Progenitor cell of endocrine pancreas (in vitro differentiated cells): ENCODE results near the gene MKNK2. TPM values are rescaled to one million over a fixed set of nuclear protein-coding genes. Genes with fewer than 3 reads are reported as not detected.

ENCODE experiments used
- DNase-seq: peaks from one replicate; pipeline ENCODE4 v3.0.0; 2021; ENCODE audit warnings: low spot score; ENCODE audit not compliant: unreplicated experiment
- H3K27ac Mint-ChIP-seq: 2 replicates; pipeline ENCODE4 v1.8.0; 2021; ENCODE audit warnings: mild to moderate bottlenecking, moderate library complexity, mixed read lengths
- H3K27me3 Mint-ChIP-seq: 2 replicates; pipeline ENCODE4 v1.8.0; 2021; ENCODE audit warnings: mixed read lengths
- H3K36me3 Mint-ChIP-seq: 2 replicates; pipeline ENCODE4 v1.8.0; 2022; ENCODE audit warnings: mixed read lengths; ENCODE audit not compliant: insufficient read depth
- H3K4me1 Mint-ChIP-seq: 2 replicates; pipeline ENCODE4 v1.8.0; 2021; ENCODE audit warnings: low read depth, mixed read lengths
- H3K4me3 Mint-ChIP-seq: 2 replicates; pipeline ENCODE4 v1.8.0; 2021; ENCODE audit warnings: low read depth, mild to moderate bottlenecking, moderate library complexity, mixed read lengths
- H3K9me3 Mint-ChIP-seq: 2 replicates; pipeline ENCODE4 v1.8.0; 2021; ENCODE audit warnings: low read depth, mixed read lengths
- total RNA-seq: library from RNA; stranded (reverse); gene quantifications from 2 replicates; pipeline ENCODE4 v1.2.1, GENCODE V29; 2021
- TF ChIP-seq, protein P1 (sequence below): fragments of 200-600 bp; sonication (generic); IDR thresholded peaks from one replicate; pipeline ENCODE4 v1.5.0; 2021; ENCODE audit warnings: antibody characterized with exemption, mild to moderate bottlenecking; ENCODE audit not compliant: unreplicated experiment

MKNK2 gene
- total RNA-seq, 1 donor from 2014 or later: 163 TPM

DNA sequence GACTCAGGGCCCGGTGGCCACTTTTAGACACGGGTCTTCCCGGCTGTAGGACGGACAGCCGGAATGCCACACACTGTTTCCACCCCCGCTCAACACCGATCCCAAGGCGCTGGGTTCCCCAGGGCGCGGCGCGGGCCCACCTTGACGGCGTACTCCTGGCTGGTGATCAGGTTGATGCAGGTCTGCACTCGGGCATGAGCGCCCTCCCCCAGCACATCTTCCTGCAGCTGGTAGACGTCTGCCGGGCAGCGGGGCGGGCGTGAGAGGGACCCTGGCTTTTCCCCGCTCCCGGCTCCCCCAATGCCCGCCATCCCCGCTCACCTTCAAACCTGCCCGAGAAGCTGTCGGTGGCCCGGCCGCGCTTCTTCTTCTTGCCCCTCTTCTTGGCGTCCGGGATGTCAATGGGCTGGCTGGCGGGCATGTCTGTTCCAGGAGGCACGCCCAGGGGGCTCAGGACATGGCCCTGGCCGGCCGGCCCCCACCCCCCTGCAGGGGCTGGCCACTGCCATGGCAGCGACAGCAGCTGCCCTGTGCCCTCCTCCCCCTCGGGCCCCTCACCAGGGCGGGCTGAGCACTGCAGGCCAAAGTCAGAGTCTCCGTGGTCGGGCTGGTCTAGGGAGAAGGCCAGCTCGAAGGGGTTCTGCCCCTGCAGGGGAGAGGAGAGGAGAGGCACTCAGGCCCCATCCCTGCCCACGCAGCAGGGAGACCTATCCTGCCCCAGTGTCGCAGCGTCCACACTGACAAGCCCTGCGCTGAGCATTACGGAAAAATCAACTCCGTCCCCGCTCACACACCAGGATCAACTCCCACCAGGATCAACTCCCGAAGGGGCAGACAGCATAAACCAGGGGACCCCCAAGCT, 4.8 kb downstream of the MKNK2 start:
- H3K27ac Mint-ChIP-seq: no peak overlapping the region
- peaks cover 6% of the 10 kb centered on the region for H3K36me3 Mint-ChIP-seq
- TF ChIP-seq, protein P1, sequence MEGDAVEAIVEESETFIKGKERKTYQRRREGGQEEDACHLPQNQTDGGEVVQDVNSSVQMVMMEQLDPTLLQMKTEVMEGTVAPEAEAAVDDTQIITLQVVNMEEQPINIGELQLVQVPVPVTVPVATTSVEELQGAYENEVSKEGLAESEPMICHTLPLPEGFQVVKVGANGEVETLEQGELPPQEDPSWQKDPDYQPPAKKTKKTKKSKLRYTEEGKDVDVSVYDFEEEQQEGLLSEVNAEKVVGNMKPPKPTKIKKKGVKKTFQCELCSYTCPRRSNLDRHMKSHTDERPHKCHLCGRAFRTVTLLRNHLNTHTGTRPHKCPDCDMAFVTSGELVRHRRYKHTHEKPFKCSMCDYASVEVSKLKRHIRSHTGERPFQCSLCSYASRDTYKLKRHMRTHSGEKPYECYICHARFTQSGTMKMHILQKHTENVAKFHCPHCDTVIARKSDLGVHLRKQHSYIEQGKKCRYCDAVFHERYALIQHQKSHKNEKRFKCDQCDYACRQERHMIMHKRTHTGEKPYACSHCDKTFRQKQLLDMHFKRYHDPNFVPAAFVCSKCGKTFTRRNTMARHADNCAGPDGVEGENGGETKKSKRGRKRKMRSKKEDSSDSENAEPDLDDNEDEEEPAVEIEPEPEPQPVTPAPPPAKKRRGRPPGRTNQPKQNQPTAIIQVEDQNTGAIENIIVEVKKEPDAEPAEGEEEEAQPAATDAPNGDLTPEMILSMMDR: no peak
- no peak for DNase-seq
- no peaks in the 10 kb centered on the region for H3K9me3 Mint-ChIP-seq
- H3K27me3 Mint-ChIP-seq: no peaks in the 10 kb centered on the region
- peaks cover 7% of the 10 kb centered on the region for H3K4me1 Mint-ChIP-seq
- no peak overlapping the region for H3K4me3 Mint-ChIP-seq

DNA sequence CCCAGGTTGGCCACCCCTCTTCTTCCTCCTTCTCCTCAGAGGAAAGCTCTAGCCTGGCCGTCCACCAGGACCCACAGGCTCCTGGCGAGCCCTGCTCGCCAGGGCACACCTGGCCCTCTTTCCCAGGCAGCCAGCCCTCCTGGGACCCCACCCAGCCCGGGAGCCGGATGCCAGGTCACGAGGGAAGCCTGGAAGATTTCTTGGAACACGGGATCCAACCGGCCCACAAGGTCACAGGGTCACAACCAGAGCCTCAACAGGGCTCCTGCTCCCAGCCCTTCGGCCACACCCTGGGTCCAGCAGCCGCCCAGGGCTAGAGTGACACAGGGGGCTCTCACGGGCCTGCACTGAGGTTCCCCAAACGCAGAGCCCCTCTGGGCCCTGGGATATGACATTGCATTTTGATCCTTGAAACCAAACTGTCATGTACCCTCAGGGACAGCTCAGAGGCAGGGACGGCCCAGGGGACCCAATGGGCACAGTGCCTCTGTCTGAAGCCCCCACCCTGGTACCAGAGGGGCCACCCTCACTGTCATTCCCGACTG, 5.5 kb downstream of the MKNK2 start:
- no peak overlapping the region for H3K27ac Mint-ChIP-seq
- H3K4me1 Mint-ChIP-seq: peaks cover 7% of the 10 kb centered on the region
- H3K27me3 Mint-ChIP-seq: no peaks in the 10 kb centered on the region
- no peak for DNase-seq
- no peaks in the 10 kb centered on the region for H3K9me3 Mint-ChIP-seq
- peaks cover 7% of the 10 kb centered on the region for H3K36me3 Mint-ChIP-seq
- TF ChIP-seq, protein P1: no peak
- no peak overlapping the region for H3K4me3 Mint-ChIP-seq

DNA sequence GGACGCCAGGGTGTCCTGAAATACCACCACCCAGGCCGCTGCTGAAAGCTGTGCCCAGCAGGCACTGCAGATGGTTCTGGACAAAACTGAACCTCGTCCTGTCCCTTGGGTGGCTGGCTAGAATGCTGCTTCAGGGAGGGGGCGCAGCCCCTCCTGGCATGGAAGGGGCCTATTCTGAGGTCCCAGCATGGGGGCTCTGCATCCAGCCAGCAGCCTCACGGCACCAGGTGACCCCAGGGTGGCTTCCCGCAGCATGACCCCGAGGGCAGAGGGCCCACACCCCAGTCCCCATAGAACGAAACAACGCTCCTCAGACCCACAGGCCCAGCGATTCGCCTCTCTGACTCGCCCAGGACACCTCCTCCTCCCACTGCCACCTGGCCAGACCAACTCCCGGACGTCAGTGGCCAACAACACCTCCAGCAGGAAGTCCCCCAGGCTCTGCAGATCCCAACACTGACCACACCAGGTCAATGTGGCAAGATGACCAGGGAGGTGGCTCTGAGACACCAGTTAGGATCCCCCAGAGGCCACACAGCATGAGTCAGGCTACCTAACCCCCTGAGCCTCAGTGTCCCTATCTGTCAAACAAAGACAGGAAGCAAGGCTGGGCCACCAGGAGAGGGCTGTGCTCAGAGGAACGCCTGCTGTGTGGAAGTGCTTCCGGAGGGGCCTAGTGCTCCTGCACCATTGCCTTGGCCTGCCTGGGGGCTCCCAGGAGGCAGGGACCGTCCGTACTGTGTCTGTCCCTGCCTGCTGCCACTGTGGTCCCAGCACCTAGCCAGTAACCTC, 6.1 kb downstream of the MKNK2 start:
- H3K4me3 Mint-ChIP-seq: no peak overlapping the region
- TF ChIP-seq, protein P1: no peak
- peaks cover 7% of the 10 kb centered on the region for H3K4me1 Mint-ChIP-seq
- DNase-seq: no peak
- no peaks in the 10 kb centered on the region for H3K27me3 Mint-ChIP-seq
- H3K36me3 Mint-ChIP-seq: peaks cover 7% of the 10 kb centered on the region
- no peaks in the 10 kb centered on the region for H3K9me3 Mint-ChIP-seq
- no peak overlapping the region for H3K27ac Mint-ChIP-seq

DNA sequence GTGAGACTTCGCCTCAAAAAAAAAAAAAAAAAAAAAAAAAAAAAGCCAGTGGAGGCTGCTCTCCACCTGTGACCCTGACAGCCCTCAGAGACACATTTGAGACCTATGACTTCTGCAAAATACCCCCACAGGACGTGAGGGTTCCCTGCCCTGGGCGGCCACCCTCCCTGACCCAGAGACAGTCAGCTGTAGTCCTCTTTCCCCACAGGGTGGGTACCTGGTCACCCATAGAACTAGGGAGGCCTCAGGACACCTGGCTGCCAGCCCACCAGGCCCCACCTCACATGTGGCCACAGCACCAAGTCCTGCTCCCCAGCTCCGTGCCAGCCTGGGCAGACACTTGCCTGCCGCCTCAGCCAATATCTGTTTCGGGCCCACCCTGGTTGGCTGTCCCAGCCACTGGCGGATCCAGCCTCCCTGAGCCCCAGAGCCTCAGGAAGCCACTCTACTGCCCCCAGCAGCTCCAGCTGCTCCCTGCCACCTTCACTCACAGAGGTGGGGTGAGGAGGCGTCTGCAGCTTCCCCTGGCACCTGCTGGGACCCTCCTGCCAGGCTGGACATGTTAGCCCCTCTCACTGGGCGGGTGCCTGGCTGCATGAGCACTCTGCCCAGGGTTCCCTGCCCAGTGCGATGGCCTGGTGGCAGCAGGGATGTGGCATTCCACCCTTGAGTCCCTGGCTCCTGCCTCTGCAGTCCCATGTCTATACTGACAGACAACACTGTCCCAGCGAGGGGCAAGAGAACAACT, 6.9 kb downstream of the MKNK2 start:
- Mint-ChIP-seq H3K36me3 (peaks cover 9% of the 10 kb centered on the region), H3K4me3 (no peak overlapping the region), H3K4me1 (peaks cover 4% of the 10 kb centered on the region), H3K9me3 (no peaks in the 10 kb centered on the region), H3K27ac (no peak overlapping the region), H3K27me3 (no peaks in the 10 kb centered on the region)
- DNase-seq: no peak
- TF ChIP-seq, protein P1: no peak

DNA sequence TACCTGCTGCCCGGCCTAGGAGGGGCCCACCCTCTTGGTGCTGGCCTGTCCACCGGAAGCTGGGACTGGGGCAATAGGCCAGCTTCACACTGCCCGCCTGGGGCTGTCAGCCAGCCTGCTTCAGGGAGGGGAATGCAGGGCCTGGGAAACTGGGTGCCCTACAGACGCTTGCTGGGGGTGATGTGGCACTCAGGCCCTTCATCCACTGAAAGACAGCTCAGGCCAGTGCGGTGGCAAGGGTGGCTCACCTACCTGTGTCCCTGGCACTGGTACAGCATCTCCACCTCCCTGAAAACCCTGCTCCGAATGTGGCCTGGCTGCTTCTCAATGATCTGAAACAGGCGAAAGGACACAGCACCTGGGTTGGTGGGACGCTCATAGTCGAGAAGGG, 7.8 kb downstream of the MKNK2 start:
- Mint-ChIP-seq H3K27me3 (no peaks in the 10 kb centered on the region), H3K4me3 (no peak overlapping the region), H3K36me3 (peaks cover 9% of the 10 kb centered on the region), H3K4me1 (peaks cover 2% of the 10 kb centered on the region), H3K27ac (peak overlapping the region; percentile 89), H3K9me3 (no peaks in the 10 kb centered on the region)
- DNase-seq: no peak
- TF ChIP-seq, protein P1: no peak
